ENCODE measurements around the gene ELL3. TPM values are rescaled to one million over a fixed set of nuclear protein-coding genes. Genes with fewer than 3 reads are reported as not detected.
"Not testable (repeated sequence)": the region's sequence is repeated elsewhere in the genome, so short reads cannot be mapped to it uniquely, and the experiment has no call there.

The ELL3 gene
- total and polyA plus RNA-seq, 2 donors from 2014 or later = 2.5 to 2.7 TPM

DNA sequence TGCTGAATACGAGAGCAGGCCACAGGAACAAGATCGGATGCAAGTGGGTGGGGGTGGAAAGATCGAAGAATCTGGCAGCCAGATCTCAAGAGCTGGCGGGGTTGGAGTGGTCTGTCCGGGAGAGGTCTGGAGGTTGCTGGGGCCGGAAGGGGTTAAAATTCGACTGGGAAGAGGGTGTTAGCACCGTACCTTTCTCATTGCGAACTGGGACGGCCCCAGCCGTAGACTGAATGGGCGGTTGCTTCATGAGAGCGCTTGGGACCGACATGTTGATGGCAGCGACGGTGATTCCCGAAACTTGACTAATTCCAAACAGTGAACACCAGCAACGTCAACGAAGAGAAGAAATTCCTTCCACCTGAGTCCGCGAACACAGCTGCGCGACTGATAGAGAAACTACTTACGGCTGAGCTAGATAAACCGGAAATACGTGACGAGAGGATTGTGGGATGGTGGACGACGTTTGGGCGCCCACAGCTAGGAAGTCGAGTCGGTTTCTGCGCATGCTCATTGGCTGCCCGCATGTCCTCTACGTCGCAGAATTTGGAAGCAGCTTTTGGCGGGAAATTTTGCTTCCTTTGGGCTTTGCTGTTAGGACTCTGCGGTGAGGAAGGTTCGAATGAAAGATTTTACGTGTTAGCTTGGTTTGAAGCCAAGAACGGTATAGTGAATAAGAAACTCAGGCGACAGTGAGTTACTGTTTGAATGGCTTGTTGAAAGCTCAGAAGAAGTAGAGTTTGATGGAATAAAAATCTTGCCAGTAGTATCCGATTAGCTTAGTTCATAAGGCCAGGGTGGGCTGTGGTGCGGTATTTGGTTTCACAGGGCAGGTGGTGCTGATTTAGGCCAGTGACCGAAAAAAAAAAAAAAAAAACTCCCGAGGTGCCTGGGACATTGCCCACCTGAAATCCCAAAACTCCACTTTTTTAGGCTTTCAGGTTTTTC lies 47.8 kb upstream of the ELL3 start, which contains the start of gene MFAP1:
MFAP1 (minus strand) TSS at position 389 of the 945 bp plus-strand sequence; CDS start at position 268, 121 bp downstream.
- peaks cover 3 to 8% (median 3%) of the 10 kb centered on the region in 3 donors for H3K4me1 ChIP-seq (ENCODE audit: control insufficient read depth in 2 of 3, insufficient read depth in 2 of 3, low read depth in 1 of 3, low read length in 3 of 3)
- H3K9ac ChIP-seq (ENCODE audit: low read length in 3 of 3) = peak within 1 kb of the TSS; percentile 84 to 100 (median 93)
- H3K9me3 ChIP-seq (ENCODE audit: control insufficient read depth in 2 of 3, insufficient read depth in 1 of 3, low read length in 3 of 3) = no peaks in the 10 kb centered on the region
- TF ChIP-seq, protein P1, sequence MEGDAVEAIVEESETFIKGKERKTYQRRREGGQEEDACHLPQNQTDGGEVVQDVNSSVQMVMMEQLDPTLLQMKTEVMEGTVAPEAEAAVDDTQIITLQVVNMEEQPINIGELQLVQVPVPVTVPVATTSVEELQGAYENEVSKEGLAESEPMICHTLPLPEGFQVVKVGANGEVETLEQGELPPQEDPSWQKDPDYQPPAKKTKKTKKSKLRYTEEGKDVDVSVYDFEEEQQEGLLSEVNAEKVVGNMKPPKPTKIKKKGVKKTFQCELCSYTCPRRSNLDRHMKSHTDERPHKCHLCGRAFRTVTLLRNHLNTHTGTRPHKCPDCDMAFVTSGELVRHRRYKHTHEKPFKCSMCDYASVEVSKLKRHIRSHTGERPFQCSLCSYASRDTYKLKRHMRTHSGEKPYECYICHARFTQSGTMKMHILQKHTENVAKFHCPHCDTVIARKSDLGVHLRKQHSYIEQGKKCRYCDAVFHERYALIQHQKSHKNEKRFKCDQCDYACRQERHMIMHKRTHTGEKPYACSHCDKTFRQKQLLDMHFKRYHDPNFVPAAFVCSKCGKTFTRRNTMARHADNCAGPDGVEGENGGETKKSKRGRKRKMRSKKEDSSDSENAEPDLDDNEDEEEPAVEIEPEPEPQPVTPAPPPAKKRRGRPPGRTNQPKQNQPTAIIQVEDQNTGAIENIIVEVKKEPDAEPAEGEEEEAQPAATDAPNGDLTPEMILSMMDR (IDR thresholded peaks at IDR 0.05; ENCODE audit: borderline replicate concordance, extremely low read depth, insufficient read depth) = no peak
- intact Hi-C loops (cut with DNase I) = no loop called here
- peak; percentile 86 for FAIRE-seq
- H3K36me3 ChIP-seq (ENCODE audit: control insufficient read depth in 2 of 3, insufficient read depth in 3 of 3, low read length in 3 of 3) = no peaks in the 10 kb centered on the region
- DNase-seq = peak; percentile 94 to 98 (median 97)
- peak within 1 kb of the TSS; percentile 91 to 100 (median 98) for H3K4me3 ChIP-seq (ENCODE audit: low read length in 3 of 3)
- peak within 1 kb of the TSS; percentile 83 to 95 for H3K27ac ChIP-seq (ENCODE audit: low read depth in 2 of 2, low read length in 2 of 2)
- no peaks in the 10 kb centered on the region for H3K27me3 ChIP-seq (ENCODE audit: control insufficient read depth, insufficient read depth, low read length)

- FAIRE-seq (no peak), DNase-seq (no peak)
- Histone ChIP-seq H3K4me1 (ENCODE audit: control insufficient read depth in 2 of 3, insufficient read depth in 2 of 3, low read depth in 1 of 3, low read length in 3 of 3) (peaks cover 3 to 8% (median 3%) of the 10 kb centered on the region in 3 donors), H3K9ac (ENCODE audit: low read length in 3 of 3) (no peak overlapping the region), H3K27me3 (ENCODE audit: control insufficient read depth, insufficient read depth, low read length) (no peaks in the 10 kb centered on the region), H3K9me3 (ENCODE audit: control insufficient read depth in 2 of 3, insufficient read depth in 1 of 3, low read length in 3 of 3) (no peaks in the 10 kb centered on the region), H3K27ac (ENCODE audit: low read depth in 2 of 2, low read length in 2 of 2) (no peak overlapping the region), H3K4me3 (ENCODE audit: low read length in 3 of 3) (no peak overlapping the region), H3K36me3 (ENCODE audit: control insufficient read depth in 2 of 3, insufficient read depth in 3 of 3, low read length in 3 of 3) (peaks cover 0 to 12% (median 5%) of the 10 kb centered on the region in 3 donors)
- TF ChIP-seq, protein P1 (IDR thresholded peaks at IDR 0.05; ENCODE audit: borderline replicate concordance, extremely low read depth, insufficient read depth) = no peak
- intact Hi-C loops (cut with DNase I) = no loop called here
Measured at GRCh38 chr15:43821505-43821904, 44.7 kb upstream of the ELL3 start.

DNA sequence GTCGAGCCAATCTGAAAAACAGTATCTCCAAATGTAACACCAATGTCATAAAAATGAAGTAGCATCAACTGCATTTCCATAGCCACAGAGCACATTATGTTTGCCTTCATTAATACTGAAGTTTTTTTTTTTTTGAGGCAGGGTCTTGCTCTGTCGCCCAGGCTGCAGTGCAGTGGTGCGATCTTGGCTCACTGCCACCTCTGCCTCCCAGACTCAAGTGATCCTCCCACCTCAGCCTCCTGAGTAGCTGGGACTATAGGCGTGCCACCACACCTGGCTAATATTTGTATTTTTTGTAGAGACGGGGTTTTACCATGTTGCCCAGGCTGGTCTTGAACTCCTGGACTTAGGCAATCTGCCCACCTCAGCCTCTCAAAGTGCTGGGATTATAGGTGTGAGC lies 38.3 kb upstream of the ELL3 start:
- H3K4me1 ChIP-seq (ENCODE audit: control insufficient read depth in 2 of 3, insufficient read depth in 2 of 3, low read depth in 1 of 3, low read length in 3 of 3); H3K9me3 ChIP-seq (ENCODE audit: control insufficient read depth in 2 of 3, insufficient read depth in 1 of 3, low read length in 3 of 3); intact Hi-C loops (cut with DNase I); H3K27me3 ChIP-seq (ENCODE audit: control insufficient read depth, insufficient read depth, low read length); H3K9ac ChIP-seq (ENCODE audit: low read length in 3 of 3); H3K27ac ChIP-seq (ENCODE audit: low read depth in 2 of 2, low read length in 2 of 2); H3K4me3 ChIP-seq (ENCODE audit: low read length in 3 of 3); FAIRE-seq: not testable (repeated sequence)
- peak in 1 of 5 donors; percentile 6 for DNase-seq
- peaks cover 2 to 50% (median 25%) of the 10 kb centered on the region in 3 donors for H3K36me3 ChIP-seq (ENCODE audit: control insufficient read depth in 2 of 3, insufficient read depth in 3 of 3, low read length in 3 of 3)

- no peaks in the 10 kb centered on the region for H3K9me3 ChIP-seq (ENCODE audit: control insufficient read depth in 2 of 3, insufficient read depth in 1 of 3, low read length in 3 of 3)
- intact Hi-C loops (cut with DNase I) = no loop called here
- H3K4me1 ChIP-seq (ENCODE audit: control insufficient read depth in 2 of 3, insufficient read depth in 2 of 3, low read depth in 1 of 3, low read length in 3 of 3) = no peaks in the 10 kb centered on the region
- H3K4me3 ChIP-seq (ENCODE audit: low read length in 3 of 3) = no peak overlapping the region
- TF ChIP-seq, protein P1 (IDR thresholded peaks at IDR 0.05; ENCODE audit: borderline replicate concordance, extremely low read depth, insufficient read depth) = no peak
- no peaks in the 10 kb centered on the region for H3K27me3 ChIP-seq (ENCODE audit: control insufficient read depth, insufficient read depth, low read length)
- FAIRE-seq = no peak
- peaks cover 3 to 54% (median 41%) of the 10 kb centered on the region in 3 donors for H3K36me3 ChIP-seq (ENCODE audit: control insufficient read depth in 2 of 3, insufficient read depth in 3 of 3, low read length in 3 of 3)
- H3K9ac ChIP-seq (ENCODE audit: low read length in 3 of 3) = no peak overlapping the region
- DNase-seq = no peak
- no peak overlapping the region for H3K27ac ChIP-seq (ENCODE audit: low read depth in 2 of 2, low read length in 2 of 2)
Measured at GRCh38 chr15:43808960-43809678, 32.4 kb upstream of the ELL3 start.

Measured in kidney (tissue), 14 donors.